ENCODE data around the gene MESP1.
A peak's percentile ranks its signal among the peaks of the same experiment; 100 is the strongest.

The MESP1 gene

DNA sequence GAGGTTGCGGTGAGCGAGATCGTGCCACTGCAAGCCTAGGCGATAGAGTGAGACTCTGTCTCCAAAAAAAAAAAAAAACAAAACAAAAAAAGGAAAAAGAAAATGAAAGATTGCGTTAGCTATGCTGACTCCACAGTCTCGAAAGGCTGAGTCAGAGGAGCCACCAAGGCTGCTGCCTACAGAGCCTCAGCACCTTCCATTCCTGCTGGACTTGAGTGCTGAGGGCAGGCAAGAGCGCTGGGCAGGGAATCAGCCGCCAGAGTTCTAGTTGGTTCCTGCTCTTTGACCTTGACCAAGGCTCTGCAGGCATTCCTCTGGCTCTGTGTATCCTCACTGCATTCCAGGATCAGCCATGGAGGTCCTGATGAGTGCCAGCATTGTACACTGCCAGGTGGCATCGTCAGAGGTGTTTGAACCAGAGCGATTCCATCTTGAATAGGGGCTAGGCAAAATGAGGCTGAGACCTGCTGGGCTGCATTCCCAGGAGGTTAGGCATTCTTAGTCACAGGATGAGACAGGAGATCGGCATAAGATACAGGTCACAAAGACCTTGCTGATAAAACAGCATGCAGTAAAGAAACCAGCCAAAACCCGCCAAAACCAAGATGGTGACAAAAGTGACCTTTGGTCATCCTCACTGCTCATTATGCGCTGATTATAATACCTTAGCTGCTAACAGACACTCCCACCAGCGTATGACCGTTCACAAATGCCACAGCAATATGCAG is 31.0 kb upstream of the MESP1 start:
- no peaks in the 10 kb centered on the region for H3K36me3 ChIP-seq (ENCODE audit: control insufficient read depth in 2 of 2, insufficient read depth in 2 of 2, low read length in 2 of 2)
- no peaks in the 10 kb centered on the region for H3K27me3 ChIP-seq (ENCODE audit: control insufficient read depth in 2 of 2, insufficient read depth in 2 of 2, low read length in 2 of 2)
- H3K9me3 ChIP-seq (ENCODE audit: control insufficient read depth in 2 of 2, low read length in 2 of 2), result no peaks in the 10 kb centered on the region
- no peak overlapping the region for H3K4me3 ChIP-seq (ENCODE audit: low read length in 2 of 2)
- H3K27ac ChIP-seq (ENCODE audit: low read depth in 2 of 2, low read length in 2 of 2), result peak overlapping the region; percentile 93 to 97
- no peak overlapping the region for H3K9ac ChIP-seq (ENCODE audit: low read depth in 1 of 2, low read length in 2 of 2)
- peaks cover 43 to 68% of the 10 kb centered on the region in 2 donors for H3K4me1 ChIP-seq (ENCODE audit: control insufficient read depth in 2 of 2, insufficient read depth in 2 of 2, low read length in 2 of 2)

- Histone ChIP-seq H3K27me3 (ENCODE audit: control insufficient read depth in 2 of 2, insufficient read depth in 2 of 2, low read length in 2 of 2) (no peaks in the 10 kb centered on the region), H3K4me1 (ENCODE audit: control insufficient read depth in 2 of 2, insufficient read depth in 2 of 2, low read length in 2 of 2) (peaks cover 46 to 71% of the 10 kb centered on the region in 2 donors), H3K4me3 (ENCODE audit: low read length in 2 of 2) (peak overlapping the region in 1 of 2 donors; percentile 41), H3K9ac (ENCODE audit: low read depth in 1 of 2, low read length in 2 of 2) (peak overlapping the region; percentile 17 to 46), H3K27ac (ENCODE audit: low read depth in 2 of 2, low read length in 2 of 2) (peak overlapping the region; percentile 87 to 93), H3K9me3 (ENCODE audit: control insufficient read depth in 2 of 2, low read length in 2 of 2) (no peaks in the 10 kb centered on the region), H3K36me3 (ENCODE audit: control insufficient read depth in 2 of 2, insufficient read depth in 2 of 2, low read length in 2 of 2) (no peaks in the 10 kb centered on the region)
Observed at GRCh38 chr15:89781055-89781454, 30.0 kb upstream of the MESP1 start.

- H3K9me3 ChIP-seq (ENCODE audit: control insufficient read depth in 2 of 2, low read length in 2 of 2), result no peaks in the 10 kb centered on the region
Observed at GRCh38 chr15:89780601-89781000, 29.6 kb upstream of the MESP1 start.

DNA sequence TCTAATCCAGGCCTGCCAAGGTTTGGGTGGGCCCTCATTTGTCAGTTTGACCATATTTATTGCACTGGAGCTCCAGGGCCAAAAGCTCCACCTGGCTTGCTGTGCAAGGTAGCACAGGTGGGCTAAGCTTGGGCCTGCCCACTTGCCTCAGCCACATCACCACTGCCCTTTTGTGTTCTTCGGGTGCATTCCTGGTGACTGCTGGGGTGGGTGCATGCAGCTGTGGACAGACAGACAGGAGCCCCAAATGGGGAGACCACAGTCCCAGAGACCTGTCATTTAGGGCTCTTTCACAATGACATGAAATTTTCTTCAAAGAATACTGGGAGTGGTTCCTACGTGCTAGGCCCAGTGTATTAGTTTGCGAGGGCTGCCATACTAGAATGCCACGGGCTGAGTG is 27.8 kb upstream of the MESP1 start:
- H3K4me3 ChIP-seq (ENCODE audit: low read length in 2 of 2), result no peak overlapping the region
- H3K4me1 ChIP-seq (ENCODE audit: control insufficient read depth in 2 of 2, insufficient read depth in 2 of 2, low read length in 2 of 2), result peaks cover 38 to 54% of the 10 kb centered on the region in 2 donors
- H3K27ac ChIP-seq (ENCODE audit: low read depth in 2 of 2, low read length in 2 of 2), result peak overlapping the region; percentile 46 to 52
- H3K36me3 ChIP-seq (ENCODE audit: control insufficient read depth in 2 of 2, insufficient read depth in 2 of 2, low read length in 2 of 2), result no peaks in the 10 kb centered on the region
- no peaks in the 10 kb centered on the region for H3K9me3 ChIP-seq (ENCODE audit: control insufficient read depth in 2 of 2, low read length in 2 of 2)
- no peak overlapping the region for H3K9ac ChIP-seq (ENCODE audit: low read depth in 1 of 2, low read length in 2 of 2)
- H3K27me3 ChIP-seq (ENCODE audit: control insufficient read depth in 2 of 2, insufficient read depth in 2 of 2, low read length in 2 of 2), result no peaks in the 10 kb centered on the region

More at GRCh38 chr15:89780601-89781000, 29.6 kb upstream of the MESP1 start:
- peak overlapping the region; percentile 87 to 93 for H3K27ac ChIP-seq (ENCODE audit: low read depth in 2 of 2, low read length in 2 of 2)
- H3K9ac ChIP-seq (ENCODE audit: low read depth in 1 of 2, low read length in 2 of 2), result peak overlapping the region; percentile 18 to 46
- peaks cover 48 to 70% of the 10 kb centered on the region in 2 donors for H3K4me1 ChIP-seq (ENCODE audit: control insufficient read depth in 2 of 2, insufficient read depth in 2 of 2, low read length in 2 of 2)
- H3K27me3 ChIP-seq (ENCODE audit: control insufficient read depth in 2 of 2, insufficient read depth in 2 of 2, low read length in 2 of 2), result no peaks in the 10 kb centered on the region
- peak overlapping the region in 1 of 2 donors; percentile 41 for H3K4me3 ChIP-seq (ENCODE audit: low read length in 2 of 2)
- H3K36me3 ChIP-seq (ENCODE audit: control insufficient read depth in 2 of 2, insufficient read depth in 2 of 2, low read length in 2 of 2), result no peaks in the 10 kb centered on the region

DNA sequence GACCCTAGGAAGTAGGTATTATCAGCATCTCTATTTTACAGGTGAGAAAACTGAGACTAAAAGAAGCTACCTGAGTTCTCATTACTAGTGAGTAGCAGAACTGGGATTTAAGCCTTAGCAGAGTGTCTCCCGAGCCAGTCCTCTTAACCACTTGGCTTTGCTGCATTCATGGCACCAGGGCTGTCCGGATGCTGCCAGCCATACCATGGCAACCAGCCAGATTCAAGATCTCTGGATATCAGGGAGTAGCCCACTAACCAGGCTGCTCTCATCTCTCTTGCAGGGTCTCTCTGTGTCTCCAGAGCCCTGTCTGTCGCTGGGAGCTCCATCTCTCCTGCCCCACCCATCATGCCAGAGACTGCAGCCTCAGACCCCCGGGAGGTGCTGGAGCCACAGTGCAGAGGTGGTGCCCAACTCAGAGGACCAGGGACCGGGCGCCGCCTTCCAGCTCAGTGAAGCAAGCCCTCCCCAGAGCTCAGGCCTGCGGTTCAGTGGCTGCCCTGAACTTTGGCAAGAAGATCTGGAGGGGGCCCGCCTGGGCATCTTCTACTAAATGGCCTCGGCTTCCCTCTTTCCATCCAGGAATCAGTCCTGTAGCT is 26.8 kb upstream of the MESP1 start:
- Histone ChIP-seq H3K36me3 (ENCODE audit: control insufficient read depth in 2 of 2, insufficient read depth in 2 of 2, low read length in 2 of 2) (no peaks in the 10 kb centered on the region), H3K27ac (ENCODE audit: low read depth in 2 of 2, low read length in 2 of 2) (peak overlapping the region in 1 of 2 donors; percentile 52), H3K4me3 (ENCODE audit: low read length in 2 of 2) (no peak overlapping the region), H3K9ac (ENCODE audit: low read depth in 1 of 2, low read length in 2 of 2) (no peak overlapping the region), H3K4me1 (ENCODE audit: control insufficient read depth in 2 of 2, insufficient read depth in 2 of 2, low read length in 2 of 2) (peaks cover 29 to 45% of the 10 kb centered on the region in 2 donors), H3K9me3 (ENCODE audit: control insufficient read depth in 2 of 2, low read length in 2 of 2) (no peaks in the 10 kb centered on the region), H3K27me3 (ENCODE audit: control insufficient read depth in 2 of 2, insufficient read depth in 2 of 2, low read length in 2 of 2) (no peaks in the 10 kb centered on the region)

DNA sequence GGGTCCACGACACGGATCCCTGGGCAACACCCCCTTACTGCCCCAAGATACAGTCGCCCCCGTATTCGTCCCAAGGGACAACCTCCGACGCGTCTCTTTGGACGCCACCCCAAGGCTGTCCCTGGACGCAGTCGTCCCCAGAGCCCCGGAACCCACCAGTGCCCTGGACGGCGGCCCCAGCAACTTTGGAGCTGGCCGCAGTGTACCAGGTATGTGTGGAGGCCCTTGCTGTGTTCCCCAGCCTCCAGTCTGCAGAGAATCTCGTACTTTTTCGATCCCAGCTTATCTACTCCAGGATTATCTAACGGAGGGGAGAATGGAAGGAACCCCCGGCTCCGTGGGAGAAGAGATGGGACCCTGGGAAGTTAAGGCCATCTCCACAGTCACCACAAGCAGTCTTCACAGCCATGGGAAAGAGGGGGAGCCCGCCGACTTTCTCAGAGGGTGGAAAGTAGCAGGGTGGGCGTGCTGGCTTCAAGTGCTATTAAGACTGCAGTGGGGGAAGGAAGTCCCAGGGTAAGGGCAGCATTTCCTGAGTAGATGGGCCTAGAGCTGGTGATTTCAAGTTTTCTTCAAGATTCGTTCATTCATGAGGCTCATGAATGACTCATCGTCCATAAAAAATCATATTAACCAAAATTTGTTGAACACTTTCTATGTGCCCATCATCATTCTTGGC is 26.2 kb upstream of the MESP1 start:
- H3K27me3 ChIP-seq (ENCODE audit: control insufficient read depth in 2 of 2, insufficient read depth in 2 of 2, low read length in 2 of 2), result no peaks in the 10 kb centered on the region
- peaks cover 29 to 38% of the 10 kb centered on the region in 2 donors for H3K4me1 ChIP-seq (ENCODE audit: control insufficient read depth in 2 of 2, insufficient read depth in 2 of 2, low read length in 2 of 2)
- no peaks in the 10 kb centered on the region for H3K36me3 ChIP-seq (ENCODE audit: control insufficient read depth in 2 of 2, insufficient read depth in 2 of 2, low read length in 2 of 2)
- no peaks in the 10 kb centered on the region for H3K9me3 ChIP-seq (ENCODE audit: control insufficient read depth in 2 of 2, low read length in 2 of 2)
- H3K4me3 ChIP-seq (ENCODE audit: low read length in 2 of 2), result no peak overlapping the region
- H3K9ac ChIP-seq (ENCODE audit: low read depth in 1 of 2, low read length in 2 of 2), result no peak overlapping the region
- peak overlapping the region in 1 of 2 donors; percentile 19 for H3K27ac ChIP-seq (ENCODE audit: low read depth in 2 of 2, low read length in 2 of 2)

GRCh38 chr15:89776274-89777072 is 25.4 kb upstream of the MESP1 start, which contains the start of gene MESP2:
Gene MESP2 (plus strand): TSS chr15:89776332. CDS start chr15:89776358, 26 bp downstream.
- Histone ChIP-seq H3K27me3 (ENCODE audit: control insufficient read depth in 2 of 2, insufficient read depth in 2 of 2, low read length in 2 of 2) (no peaks in the 10 kb centered on the region), H3K4me1 (ENCODE audit: control insufficient read depth in 2 of 2, insufficient read depth in 2 of 2, low read length in 2 of 2) (peaks cover 25 to 31% of the 10 kb centered on the region in 2 donors), H3K9ac (ENCODE audit: low read depth in 1 of 2, low read length in 2 of 2) (peak within 1 kb of the TSS; percentile 52 to 77), H3K9me3 (ENCODE audit: control insufficient read depth in 2 of 2, low read length in 2 of 2) (no peaks in the 10 kb centered on the region), H3K4me3 (ENCODE audit: low read length in 2 of 2) (peak within 1 kb of the TSS; percentile 47 to 61), H3K27ac (ENCODE audit: low read depth in 2 of 2, low read length in 2 of 2) (peak within 1 kb of the TSS; percentile 19 to 74), H3K36me3 (ENCODE audit: control insufficient read depth in 2 of 2, insufficient read depth in 2 of 2, low read length in 2 of 2) (no peaks in the 10 kb centered on the region)

DNA sequence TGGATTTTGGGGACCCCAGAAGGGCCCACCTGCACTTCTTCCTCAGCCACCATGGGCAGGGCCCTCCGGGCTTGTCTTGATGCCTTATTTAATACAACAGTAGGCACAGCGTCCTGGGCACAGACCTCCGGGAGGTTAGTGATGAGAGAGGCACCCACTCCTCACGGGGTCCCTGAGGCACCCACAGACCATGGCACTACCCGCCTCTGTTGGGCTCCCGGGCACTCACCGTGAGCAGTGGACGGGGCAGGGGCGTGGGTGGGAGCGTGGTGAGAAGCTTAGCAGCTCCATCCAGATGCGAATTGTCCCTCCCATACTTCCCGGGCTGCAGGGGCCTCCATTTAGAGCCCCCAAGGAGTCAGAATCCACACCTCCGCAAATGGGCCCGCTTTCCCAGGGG is 24.8 kb upstream of the MESP1 start:
- no peaks in the 10 kb centered on the region for H3K36me3 ChIP-seq (ENCODE audit: control insufficient read depth in 2 of 2, insufficient read depth in 2 of 2, low read length in 2 of 2)
- peak overlapping the region; percentile 47 to 61 for H3K4me3 ChIP-seq (ENCODE audit: low read length in 2 of 2)
- peak overlapping the region in 1 of 2 donors; percentile 19 for H3K27ac ChIP-seq (ENCODE audit: low read depth in 2 of 2, low read length in 2 of 2)
- peaks cover 19 to 24% of the 10 kb centered on the region in 2 donors for H3K4me1 ChIP-seq (ENCODE audit: control insufficient read depth in 2 of 2, insufficient read depth in 2 of 2, low read length in 2 of 2)
- H3K27me3 ChIP-seq (ENCODE audit: control insufficient read depth in 2 of 2, insufficient read depth in 2 of 2, low read length in 2 of 2), result no peaks in the 10 kb centered on the region
- no peaks in the 10 kb centered on the region for H3K9me3 ChIP-seq (ENCODE audit: control insufficient read depth in 2 of 2, low read length in 2 of 2)
- H3K9ac ChIP-seq (ENCODE audit: low read depth in 1 of 2, low read length in 2 of 2), result peak overlapping the region; percentile 52 to 77

- H3K9ac ChIP-seq (ENCODE audit: low read depth in 1 of 2, low read length in 2 of 2), result no peak overlapping the region
- no peaks in the 10 kb centered on the region for H3K36me3 ChIP-seq (ENCODE audit: control insufficient read depth in 2 of 2, insufficient read depth in 2 of 2, low read length in 2 of 2)
- H3K27ac ChIP-seq (ENCODE audit: low read depth in 2 of 2, low read length in 2 of 2), result no peak overlapping the region
- H3K4me3 ChIP-seq (ENCODE audit: low read length in 2 of 2), result no peak overlapping the region
- no peaks in the 10 kb centered on the region for H3K9me3 ChIP-seq (ENCODE audit: control insufficient read depth in 2 of 2, low read length in 2 of 2)
- H3K4me1 ChIP-seq (ENCODE audit: control insufficient read depth in 2 of 2, insufficient read depth in 2 of 2, low read length in 2 of 2), result peaks cover 13 to 18% of the 10 kb centered on the region in 2 donors
- H3K27me3 ChIP-seq (ENCODE audit: control insufficient read depth in 2 of 2, insufficient read depth in 2 of 2, low read length in 2 of 2), result no peaks in the 10 kb centered on the region
Observed at GRCh38 chr15:89774492-89774891, 23.4 kb upstream of the MESP1 start.

Measured in mucosa of rectum (tissue), 2 donors.